ENCODE data around the gene MAFG. TPM values are rescaled to one million over a fixed set of nuclear protein-coding genes. Genes with fewer than 3 reads are reported as not detected.

The MAFG gene
- total and polyA plus RNA-seq, 9 of the 15 experiments (the other 6 are each of a cell fraction or from before 2014, with no cell fraction given) = 1.1 to 58.1 (median 24.9) TPM

- CTCF ChIA-PET (ENCODE audit: low intra/inter-chr PET ratio) = interaction anchor here (0.6 kb wide), 1 partner anchor 109 kb away, joined by 3 read pairs; the partner anchor contains the start of gene DCXR
- H3K9me1 ChIP-seq (ENCODE audit: control insufficient read depth, insufficient read depth, low read length) = peaks cover 9% of the 10 kb centered on the region
- BruUV-seq (replicated peaks) = TSS peak; percentile 48
- H3K9me3 ChIP-seq (replicated peaks; ENCODE audit: control insufficient read depth, insufficient read depth, low read depth, low read length) = no peaks in the 10 kb centered on the region
- POLR2A ChIA-PET = interaction anchor here (0.6 to 3.8 kb wide), 11 partner anchors 8 to 719 kb away, joined by 3 to 21 read pairs (median 3); partner anchors contain the start of gene PYCR1
- H3K79me2 ChIP-seq (ENCODE audit: control insufficient read depth, insufficient read depth, low read length) = peaks cover 54% of the 10 kb centered on the region
- DNase-seq (ENCODE audit: extremely low read depth in 1 of 4, low spot score in 3 of 4) (no peak), ATAC-seq (peak; percentile 0; the same call in 1 of the 3 replicates), FAIRE-seq (no peak)
- H3K4me1 ChIP-seq (replicated peaks in 1 of 2; ENCODE audit: control insufficient read depth in 2 of 2, insufficient read depth in 2 of 2, low read length in 2 of 2) = peaks cover 48 to 96% of the 10 kb centered on the region in 2 experiments
- peak overlapping the region; percentile 76 to 95 for H3K9ac ChIP-seq (ENCODE audit: insufficient read depth in 1 of 2, low read depth in 2 of 2, low read length in 2 of 2)
- WGBS (ENCODE audit: insufficient coverage, low coverage, missing lambda C conversion rate) = 28% methylated on average over 36 of the region's 44 CpGs
- peak overlapping the region; percentile 86 for H2AFZ ChIP-seq (ENCODE audit: low read depth, low read length)
- H3K27ac ChIP-seq (ENCODE audit: extremely low read depth, low read depth, low read length) = peak overlapping the region; percentile 70
- intact Hi-C loops (cut with micrococcal nuclease) = no loop called here
- H3K4me3 ChIP-seq = peak overlapping the region; percentile 81
- no peaks in the 10 kb centered on the region for H3K27me3 ChIP-seq (ENCODE audit: control insufficient read depth in 2 of 2, insufficient read depth in 2 of 2, low read length in 2 of 2)
- H3K36me3 ChIP-seq (ENCODE audit: control insufficient read depth, insufficient read depth, low read length) = peaks cover 13% of the 10 kb centered on the region; the same call in 2 of the 3 replicates
- peak overlapping the region; percentile 89 for H3K4me2 ChIP-seq (ENCODE audit: insufficient read depth, low read length)
- in situ Hi-C loops (cut with MboI) = no loop called here
- H4K20me1 ChIP-seq (replicated peaks; ENCODE audit: control insufficient read depth, insufficient read depth, low read length) = peaks cover 14% of the 10 kb centered on the region
- TF ChIP-seq ZNF124 (CRISPR knock-in tag; IDR thresholded peaks at IDR 0.05) = 0 out of 2 replicates have a peak, but pooled peaks have one; percentile 27
- TF ChIP-seq NR2F6 (CRISPR knock-in tag; IDR thresholded peaks at IDR 0.05) = no peak
- peak; percentile 3; the same call in 1 of the 2 replicates for TF ChIP-seq EP400 (IDR thresholded peaks at IDR 0.05)
- no peak for TF ChIP-seq POU5F1 (IDR thresholded peaks at IDR 0.05; ENCODE audit: borderline replicate concordance, low read depth, low read length, partially characterized antibody)
- peak in 1 of 2 experiments; percentile 7 for TF ChIP-seq E2F6 (IDR thresholded peaks at IDR 0.05; ENCODE audit: borderline replicate concordance in 1 of 2, extremely low read depth in 1 of 2, insufficient read depth in 1 of 2, insufficient read length in 1 of 2, low read depth in 1 of 2, low read length in 1 of 2, poor library complexity in 1 of 2, severe bottlenecking in 1 of 2)
- TF ChIP-seq KAT7 (CRISPR knock-in tag; IDR thresholded peaks at IDR 0.05; ENCODE audit: borderline replicate concordance) = 0 out of 2 replicates have a peak, but pooled peaks have one; percentile 3
- 0 out of 4 replicates have a peak, but pooled peaks of 1 of the 2 experiments have one; percentile 2 for TF ChIP-seq SIN3A (IDR thresholded peaks at IDR 0.05; ENCODE audit: borderline replicate concordance in 2 of 2, control insufficient read depth in 1 of 2, low read depth in 2 of 2, low read length in 2 of 2)
- TF ChIP-seq SP1 (CRISPR knock-in tag; IDR thresholded peaks at IDR 0.05) = 0 out of 2 replicates have a peak, but pooled peaks have one; percentile 3
- 0 out of 2 replicates have a peak, but pooled peaks have one; percentile 3 for TF ChIP-seq XRCC5 (IDR thresholded peaks at IDR 0.05; ENCODE audit: low read depth, low read length)
- 0 out of 2 replicates have a peak, but pooled peaks have one; percentile 54 for TF ChIP-seq HNRNPL (IDR thresholded peaks at IDR 0.05; ENCODE audit: low read depth, low read length)
- no peak for TF ChIP-seq FIP1L1 (IDR thresholded peaks at IDR 0.05; ENCODE audit: low read depth, low read length, poor library complexity, severe bottlenecking)
- no peak for TF ChIP-seq KLF1 (tag; IDR thresholded peaks at IDR 0.05)
Observed at GRCh38 chr17:81928544-81929252, 1.2 kb upstream of the MAFG start.
